Activated CD8-positive, alpha-beta memory T cell treated with anti-CD3 and anti-CD28 coated beads, Interleukin-2, amount 50 U/mL, for 24 hours (primary cell): ENCODE measurements around the gene ASTN1.

Source experiments
- DNase-seq: peaks from one replicate; pipeline ENCODE4 v3.0.0-alpha.2; 2020; ENCODE audit errors: extremely low read depth

ASTN1 gene

DNA sequence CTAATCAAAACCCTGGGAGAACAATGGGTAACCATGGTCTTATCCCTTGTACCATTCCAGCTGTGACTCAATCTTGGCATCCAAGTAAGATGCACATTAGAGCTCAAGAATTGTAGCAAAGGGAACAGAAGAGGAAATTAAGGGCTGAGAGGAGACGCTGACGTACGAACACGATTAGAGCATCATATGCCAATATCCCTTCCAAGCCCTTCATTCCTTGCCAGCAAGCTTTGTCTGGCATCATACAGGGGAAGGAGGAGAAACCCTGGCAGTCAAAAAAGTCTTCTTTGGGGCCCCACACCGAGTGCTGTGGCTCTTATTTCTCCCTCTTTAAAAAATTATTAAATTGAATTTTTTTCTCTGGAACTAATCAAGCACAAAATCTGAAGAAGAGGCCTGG, 120.9 kb downstream of the ASTN1 start:
- no peak for DNase-seq

DNA sequence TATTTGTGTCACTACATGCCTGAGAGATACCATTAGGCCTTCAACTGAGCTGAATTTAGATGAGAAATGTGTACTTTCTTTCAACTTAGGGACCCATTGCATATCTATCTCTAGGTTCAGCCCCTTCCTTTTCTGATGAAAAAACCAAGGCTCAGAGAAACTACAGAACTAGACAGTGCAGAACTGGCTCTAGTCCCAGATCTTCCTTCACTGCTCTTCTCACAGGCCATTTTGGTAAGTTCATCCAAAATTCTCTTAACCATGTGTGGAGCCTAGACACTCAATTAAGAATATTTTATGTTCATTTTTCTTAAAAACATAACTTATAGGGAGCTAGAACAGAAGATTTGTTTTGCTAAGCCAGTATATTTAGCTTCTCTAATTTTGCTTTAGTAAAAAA, 128.9 kb downstream of the ASTN1 start:
- DNase-seq = no peak

DNA sequence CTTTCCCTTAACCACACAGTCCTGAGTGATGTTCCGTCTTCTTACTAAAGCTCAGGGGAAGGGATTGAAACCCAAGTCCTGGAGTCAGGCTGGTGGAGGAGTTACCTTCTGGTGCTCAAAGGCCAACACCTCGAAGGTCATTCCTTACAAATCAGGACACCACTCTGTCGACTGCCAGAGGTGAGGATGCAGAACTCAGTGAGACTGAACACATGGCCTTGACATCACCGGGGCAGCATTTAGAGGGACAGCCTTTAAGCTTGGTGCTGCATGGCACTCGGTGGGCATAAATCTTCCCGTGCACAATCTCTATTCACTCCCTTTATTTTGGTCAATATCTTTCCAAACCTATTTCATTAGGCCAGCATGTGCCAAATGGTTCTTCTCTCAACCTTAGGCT, 130.9 kb downstream of the ASTN1 start:
- DNase-seq = no peak

DNA sequence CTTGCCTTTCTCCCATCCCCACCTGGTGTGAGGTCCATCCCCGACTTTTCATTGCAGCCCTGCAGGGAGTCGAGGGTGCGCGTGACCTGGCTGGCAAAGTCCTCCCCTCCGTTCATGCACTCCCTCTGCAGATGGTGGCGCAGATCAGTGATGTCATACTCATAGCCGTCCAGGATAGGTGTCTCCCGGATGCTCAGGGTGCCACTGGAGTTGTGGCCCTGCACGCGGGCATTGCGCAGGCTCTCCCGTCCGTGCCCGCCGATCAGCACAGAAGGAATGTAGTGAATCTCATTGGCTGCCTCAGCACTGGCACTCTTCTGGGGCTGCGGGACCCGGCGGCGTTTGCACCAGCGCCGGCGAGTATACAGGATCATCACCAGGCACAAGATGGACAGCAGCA, 132.1 kb downstream of the ASTN1 start:
- DNase-seq = no peak

DNA sequence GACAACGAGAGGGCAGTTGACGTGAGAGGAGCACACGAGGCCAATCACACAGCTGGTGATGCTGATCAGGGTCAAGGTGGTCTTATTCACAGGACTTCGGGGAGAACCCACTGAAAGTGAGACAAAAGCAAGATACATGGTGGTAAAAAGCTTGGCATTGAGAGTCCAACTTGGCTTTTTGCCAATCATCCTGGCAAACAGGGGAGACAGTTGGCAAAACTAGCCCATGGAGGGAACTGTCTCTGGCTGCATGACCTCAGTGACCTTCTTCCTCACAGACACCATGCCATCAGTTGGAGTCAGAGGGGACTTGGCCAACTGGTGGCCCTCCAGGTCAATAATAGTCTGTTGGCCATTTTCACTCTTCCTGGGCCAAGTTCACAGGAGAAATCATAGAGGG, 139.9 kb downstream of the ASTN1 start:
- no peak for DNase-seq

DNA sequence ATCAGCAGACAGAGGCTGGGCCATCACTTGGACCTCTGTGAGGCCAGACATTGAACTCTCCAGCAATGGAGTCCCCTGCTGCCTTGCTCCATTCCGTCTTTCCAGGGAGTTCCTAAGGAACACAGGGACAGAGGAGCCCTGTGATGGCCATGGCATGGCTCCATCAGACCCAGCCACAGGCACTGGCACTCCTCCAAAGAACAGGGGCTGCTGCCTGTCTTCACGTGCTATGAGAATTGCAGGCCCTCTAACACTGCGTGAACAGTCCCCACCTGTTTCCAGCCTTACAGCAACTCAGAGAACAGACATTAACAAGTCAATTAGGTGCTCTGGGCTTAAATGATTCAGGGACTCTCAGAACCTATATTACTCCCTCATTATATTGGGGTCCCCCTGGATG, 140.8 kb downstream of the ASTN1 start:
- no peak for DNase-seq

DNA sequence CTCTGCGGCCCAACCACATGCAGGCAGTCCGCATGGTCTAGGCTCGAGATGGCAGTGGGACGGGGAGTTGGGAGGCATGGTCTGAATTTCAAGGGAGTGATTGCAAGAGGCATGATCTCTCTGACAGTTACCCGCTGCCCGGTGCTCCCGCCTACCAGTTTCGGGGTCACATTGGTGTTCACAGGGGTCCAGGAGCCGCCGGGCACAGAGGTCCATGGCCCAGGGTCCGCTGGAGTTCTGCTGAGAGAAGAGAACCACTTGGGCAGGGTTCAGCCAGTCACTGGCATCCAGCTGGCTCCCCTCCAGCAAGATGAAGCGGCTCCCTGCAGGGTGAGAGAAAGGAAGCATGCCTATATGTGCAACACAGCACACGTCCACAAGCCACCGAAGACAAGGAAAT, 141.3 kb downstream of the ASTN1 start:
- no peak for DNase-seq

DNA sequence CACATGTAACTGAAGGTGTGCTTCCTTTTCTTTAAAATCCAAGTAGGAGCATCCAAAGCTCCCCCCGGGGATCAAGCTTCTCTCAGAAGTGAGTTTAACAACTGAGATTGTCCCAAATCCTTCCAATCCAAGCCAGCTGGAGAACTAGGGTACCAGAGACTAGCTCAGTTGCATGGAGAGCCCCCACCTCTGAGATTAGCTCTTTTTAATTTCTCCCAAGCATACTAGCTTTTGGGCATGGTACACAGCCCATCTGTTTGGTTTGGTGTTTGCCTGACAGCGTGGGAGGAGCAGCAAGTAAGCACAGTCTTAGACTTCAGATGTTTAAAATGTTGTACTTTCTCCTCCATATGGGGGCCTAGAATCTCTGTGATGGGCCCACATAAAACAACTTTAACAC, 142.8 kb downstream of the ASTN1 start:
- DNase-seq = no peak

DNA sequence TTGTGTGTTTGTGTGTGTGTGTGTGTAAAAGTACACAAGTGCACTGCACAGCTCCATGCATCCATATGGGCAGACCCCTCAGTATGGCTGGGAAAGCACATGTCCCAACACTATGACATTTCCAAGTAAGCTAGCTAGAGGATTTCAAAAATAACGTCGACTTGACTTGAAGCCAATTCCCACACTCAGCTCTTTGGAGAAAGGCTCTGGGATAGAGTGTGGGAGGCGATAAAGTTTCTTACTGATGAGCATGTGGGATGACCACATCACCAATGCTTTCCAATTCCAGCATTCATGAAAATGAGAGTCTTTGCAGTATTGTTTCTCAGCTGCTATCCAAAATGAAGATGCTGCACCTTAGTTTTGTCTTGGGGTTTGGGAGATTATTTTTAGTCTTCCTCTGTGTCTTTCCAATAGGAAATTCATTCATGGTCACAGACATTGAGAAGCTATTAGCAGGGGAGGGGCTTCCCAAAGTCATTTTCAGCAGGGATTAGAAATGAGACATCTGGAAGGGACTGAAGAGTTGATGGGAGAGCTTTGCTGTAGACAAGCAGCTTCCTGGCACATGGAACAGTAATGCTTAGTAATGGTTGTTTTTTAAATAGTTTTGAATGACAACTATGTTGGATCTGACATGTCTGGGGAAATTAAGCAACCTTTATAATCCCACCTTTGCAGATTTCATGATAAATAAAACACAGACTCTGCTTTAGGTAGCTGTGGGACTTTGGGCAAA, 143.5 kb downstream of the ASTN1 start:
- DNase-seq = no peak

DNA sequence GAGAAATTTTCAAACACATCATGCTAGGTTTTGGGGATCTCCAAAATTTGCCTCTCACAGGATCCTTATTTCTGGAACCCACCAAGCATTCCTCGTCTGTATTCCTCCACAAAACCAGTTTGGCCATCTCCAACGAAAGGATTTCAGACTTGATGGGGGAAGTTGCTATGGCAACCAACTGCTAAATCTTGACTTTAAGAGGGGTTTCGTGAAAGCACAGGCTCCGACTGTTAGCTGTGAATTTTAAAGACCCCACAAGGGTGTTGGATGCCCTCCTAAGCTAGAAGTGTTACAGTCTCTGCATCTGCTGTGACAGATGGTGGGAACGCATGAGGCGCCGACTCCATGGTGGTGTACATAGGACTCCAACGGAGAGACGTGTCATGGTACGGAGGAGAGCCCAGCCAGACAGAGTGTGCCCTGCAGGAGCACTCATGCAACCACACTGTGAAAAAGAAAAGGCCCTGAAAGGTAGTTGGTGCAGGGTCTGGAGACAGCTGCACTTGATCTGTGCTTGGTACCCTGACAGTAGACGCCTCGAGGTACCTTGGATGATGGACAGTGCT, 147.1 kb downstream of the ASTN1 start:
- DNase-seq = no peak

DNA sequence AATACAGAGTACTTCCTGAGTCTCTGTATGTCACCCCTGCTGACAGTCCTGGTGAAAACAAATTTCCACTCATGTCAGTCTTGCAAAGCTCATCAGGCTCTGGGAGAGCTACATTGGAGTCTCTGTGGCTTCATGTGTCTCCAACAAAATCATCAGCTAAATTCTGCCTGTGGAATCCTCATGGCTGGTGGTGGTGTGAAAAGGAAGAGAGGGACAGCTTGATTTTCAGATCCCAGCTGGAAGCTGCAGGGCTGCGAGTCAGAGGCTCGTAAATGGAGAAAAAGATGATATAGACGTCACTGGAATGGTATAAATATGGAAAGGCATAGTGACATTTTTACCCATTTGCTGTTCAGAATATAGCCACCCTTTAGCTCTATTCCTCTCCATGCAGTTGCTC, 150.2 kb downstream of the ASTN1 start:
- no peak for DNase-seq

DNA sequence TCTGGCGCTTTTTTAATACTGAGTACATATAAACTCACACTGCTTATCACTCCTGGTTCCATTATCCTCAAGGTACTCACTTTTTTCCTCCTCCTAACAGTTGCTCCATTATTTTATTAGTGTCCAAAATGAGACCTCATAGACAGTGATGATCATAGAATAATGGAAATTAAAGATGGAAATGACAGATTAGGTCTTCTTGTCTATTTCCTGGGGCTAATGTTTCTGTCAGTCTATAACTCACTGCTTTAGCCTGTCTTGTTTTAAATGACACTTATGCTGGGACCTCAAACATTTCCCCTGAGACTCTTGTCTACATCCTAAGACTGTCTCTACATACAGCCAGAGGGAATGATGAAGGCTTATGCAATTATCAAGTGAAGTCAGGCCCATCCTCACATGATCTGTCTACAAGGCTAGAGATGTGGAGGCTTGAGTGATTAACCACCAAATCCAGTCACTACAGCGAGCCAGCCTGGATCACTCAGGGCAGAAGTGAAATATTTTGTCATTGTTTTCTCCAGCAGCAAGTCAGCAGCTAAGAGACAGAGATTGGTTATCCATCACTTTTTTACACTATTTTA, 152.1 kb downstream of the ASTN1 start:
- DNase-seq = no peak

DNA sequence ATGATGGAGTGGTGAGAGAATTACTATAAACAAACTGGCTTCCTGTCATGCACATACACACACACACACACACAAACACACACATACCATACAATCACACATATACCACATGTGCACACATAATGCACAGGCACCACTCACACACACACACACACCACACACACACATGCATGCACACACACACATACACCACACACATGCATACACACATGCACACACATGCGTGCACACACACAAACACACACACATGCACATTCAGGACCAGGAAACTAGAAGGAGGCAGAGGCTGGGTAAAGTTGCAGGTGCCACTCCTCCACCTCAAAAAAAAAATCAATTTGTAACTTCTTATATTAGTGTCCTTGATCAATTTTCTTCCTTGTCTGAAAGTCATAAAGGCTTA, 153.0 kb downstream of the ASTN1 start:
- DNase-seq = no peak

DNA sequence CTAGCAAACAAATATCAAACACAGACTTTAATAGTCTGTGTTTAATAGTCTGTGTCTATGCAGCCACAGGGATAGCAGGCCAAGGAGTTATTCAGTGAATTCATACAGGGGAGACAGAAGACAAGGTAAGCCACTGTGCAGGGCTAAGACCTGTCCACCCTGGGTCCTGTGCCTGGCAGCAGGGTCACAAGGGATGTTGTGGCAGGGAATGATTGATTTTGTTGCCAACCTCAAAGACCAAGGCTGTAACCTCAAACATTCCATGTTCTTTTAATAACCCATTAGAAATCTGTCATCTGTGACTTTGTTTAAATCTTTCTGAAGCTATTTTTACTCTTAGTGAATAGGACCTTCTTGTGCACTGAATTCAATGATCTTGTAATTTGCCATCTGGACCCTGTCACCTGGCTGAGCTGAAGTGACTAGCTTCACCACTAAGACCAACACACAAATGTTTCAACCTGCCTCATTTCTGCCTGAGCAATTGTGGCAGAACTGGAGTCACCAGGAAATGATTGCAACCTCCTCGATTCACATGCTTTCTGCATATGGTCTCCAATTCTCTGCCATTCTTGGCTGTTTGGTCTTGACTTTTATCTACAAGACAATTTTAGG, 154.2 kb downstream of the ASTN1 start:
- no peak for DNase-seq

DNA sequence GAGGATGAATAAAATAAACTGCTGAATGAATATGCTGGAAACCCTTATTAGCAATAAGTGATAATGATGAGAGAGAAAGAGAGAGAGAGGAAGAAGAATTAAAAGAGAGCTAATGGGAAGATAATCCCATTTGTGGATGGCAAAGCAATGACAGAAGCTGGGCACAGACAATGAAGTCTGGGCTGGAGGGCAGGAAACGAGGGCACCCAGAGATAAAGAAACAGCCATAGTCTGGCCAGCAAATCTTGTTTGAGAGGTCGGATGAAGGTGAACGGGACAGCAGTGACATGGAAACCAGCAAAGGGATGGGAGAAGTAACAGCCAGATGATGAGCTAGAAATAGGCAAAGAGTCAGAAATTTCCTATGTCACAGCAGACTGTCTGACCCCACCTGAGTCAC, 155.9 kb downstream of the ASTN1 start:
- no peak for DNase-seq

DNA sequence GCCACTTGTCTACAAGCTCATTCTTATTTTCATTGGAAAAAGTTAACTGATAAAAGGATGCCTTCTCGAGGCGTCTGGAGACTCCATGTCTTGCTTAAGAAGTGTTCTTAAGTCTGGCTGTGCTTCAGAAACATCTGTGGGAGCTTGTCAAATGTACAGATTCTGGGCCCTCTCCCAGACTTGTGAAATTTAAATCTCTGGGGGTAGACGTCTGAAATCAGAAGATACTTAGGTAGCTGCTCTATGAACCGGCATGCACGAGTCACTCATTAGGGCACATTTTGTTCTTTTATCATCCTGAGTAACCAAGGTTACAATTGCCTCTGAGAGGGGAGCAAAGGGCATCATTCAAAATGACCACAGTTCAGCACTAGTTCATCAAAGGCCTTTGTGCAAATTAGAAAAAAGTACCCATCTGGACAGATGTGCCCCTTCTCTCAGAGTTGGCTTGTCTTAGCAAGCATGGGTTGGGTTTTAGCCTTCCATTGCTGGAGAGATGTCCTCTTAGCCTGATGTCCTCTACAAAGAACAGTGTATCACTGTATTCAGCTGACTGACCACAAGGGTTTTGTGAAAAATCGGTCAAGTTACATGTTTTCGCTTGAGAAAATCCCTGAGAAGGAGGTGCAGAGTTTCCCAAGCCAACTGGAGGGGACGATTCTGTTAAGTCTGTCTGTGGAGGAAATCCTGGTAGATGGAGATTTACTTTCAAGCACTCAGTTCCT, 156.9 kb downstream of the ASTN1 start:
- no peak for DNase-seq

DNA sequence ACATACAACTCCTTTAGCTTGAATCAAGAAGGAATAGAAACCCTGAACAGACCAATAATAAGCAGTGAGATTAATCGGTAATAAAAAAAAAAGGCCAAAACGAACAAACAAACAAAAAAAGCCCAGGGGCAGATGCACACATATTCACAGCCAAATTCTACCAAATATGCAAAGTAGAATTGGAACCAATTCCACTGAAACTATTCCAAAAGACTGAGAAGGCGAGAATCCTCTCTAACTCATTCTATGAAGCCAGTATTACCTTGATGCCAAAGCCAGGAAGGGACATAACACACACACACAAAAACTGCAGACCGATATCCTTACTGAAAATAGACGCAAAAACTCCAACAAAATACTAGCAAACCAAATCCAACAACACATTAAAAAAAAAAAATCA, 161.6 kb downstream of the ASTN1 start:
- no peak for DNase-seq

DNA sequence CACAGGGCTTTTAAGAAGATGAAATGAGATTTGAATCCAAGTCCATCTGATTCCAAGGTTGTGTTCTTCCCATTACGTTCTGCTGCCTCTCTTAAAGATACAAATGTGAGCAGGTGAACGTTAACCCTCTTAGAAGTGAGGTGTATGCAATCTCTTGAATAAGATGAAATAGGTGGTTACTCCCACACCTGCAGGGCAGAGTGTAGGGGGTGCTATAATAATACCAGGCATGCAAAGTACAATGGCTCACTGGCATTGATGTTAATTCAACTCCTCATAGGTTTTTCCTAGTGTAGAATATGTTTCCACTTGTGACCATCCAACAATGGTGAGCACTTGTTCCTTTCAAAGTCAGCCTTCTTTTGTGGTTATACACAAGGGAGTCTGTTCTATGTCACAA, 163.0 kb downstream of the ASTN1 start:
- no peak for DNase-seq

DNA sequence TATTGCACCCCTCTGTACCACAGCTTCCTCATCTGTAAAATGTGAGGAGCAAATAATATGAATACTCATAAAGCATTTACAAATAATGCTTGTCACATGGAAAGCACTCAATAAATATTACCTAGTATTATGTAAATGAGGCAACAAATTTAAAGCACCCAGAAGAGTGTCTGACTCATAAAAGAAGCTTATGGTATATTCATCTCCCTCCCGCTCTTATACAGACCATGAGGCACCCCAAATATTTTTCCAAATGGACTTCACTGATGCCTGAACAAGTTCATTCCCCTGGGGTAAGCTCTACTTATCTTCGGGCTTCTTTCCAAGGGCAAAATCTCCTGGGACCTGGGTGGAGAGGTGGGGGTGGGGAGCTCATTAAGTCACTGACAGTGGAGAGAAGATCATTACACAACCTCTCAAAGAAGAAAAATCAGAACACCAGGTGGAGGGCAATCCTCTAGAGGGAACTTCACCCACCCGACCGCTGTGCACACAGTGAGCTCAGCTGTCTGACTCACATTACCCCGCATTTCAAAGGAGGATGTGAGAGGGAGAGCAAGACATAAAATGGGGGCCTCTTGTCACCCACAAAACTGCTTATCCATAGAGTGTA, 166.2 kb downstream of the ASTN1 start:
- DNase-seq = no peak

DNA sequence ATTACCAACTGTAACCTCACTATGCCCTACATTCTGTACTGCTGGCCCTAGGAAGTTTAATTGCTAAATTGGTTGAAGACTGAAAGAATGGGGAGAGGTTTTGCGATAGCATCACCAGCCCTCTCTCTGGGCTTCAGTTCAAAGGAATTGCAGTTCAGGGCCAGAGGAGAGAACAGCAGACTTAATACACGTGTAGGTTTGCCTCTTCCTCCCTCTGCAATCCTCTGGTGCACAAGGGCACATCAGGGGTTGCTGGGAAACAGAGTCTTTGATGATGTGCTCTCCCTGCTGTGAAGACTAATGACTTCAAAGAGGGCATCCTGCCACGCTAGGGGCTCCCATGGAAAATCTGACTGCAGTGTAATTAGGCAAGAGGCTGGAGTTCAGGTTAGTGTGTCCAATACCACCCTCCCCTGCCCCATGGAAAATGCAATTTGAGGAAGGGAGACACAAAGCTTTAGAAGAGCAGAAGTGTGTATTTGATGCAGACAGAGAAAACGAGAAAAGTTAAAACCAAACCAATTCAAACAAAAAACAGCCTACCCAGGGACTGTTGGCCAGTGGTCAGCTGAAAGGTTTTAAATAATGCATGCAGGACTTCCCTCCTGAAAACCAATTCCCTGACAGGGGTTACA, 167.9 kb downstream of the ASTN1 start:
- no peak for DNase-seq

DNA sequence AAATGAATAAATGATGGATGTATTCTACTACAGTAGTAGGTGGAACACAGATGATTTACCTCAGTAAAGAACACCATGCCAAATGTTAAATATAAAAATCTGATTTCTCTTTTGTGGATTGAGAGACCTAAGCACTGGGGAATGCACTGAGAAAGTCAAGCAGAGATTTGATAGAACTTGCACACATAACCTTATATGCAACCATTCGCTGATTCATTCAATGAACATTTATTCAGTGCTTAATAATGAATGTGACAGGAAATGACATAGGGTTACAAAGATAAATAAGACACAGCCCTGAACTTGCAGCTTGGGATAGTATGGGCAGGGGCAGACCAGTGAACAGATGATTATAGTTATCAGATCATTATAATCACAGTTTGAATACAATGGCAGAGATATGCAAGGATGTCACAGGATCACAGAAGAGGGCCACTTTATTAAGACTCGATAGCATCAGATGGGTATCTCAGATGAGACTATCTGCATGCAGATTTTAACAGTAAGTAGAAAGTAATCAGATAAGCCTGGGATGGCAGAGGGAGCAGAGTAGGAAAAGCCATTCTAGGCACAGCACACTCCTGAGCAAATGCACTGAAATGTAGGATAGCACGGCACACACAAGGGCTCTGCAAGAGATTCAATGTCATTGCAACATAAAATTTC, 169.4 kb downstream of the ASTN1 start:
- no peak for DNase-seq
